Suprapubic skin (tissue), 4 donors: ENCODE data around the gene PDILT.
"Not testable (repeated sequence)": the region's sequence is repeated elsewhere in the genome, so short reads cannot be mapped to it uniquely, and the experiment has no call there.

Experiments
- EP300 ChIP-seq: sonication (generic); formaldehyde crosslinking; IDR thresholded peaks from one replicate; pipeline ENCODE4 v1.6.1; 2017; ENCODE audit warnings: antibody characterized with exemption
- POLR2A ChIP-seq, 2 donors: fragments of 450-650 bp; IDR thresholded peaks; one replicate each; pipeline ENCODE4 v1.6.1; 2017; ENCODE audit warnings: antibody characterized with exemption in 2 of 2, mild to moderate bottlenecking in 2 of 2, moderate library complexity in 2 of 2
- POLR2AphosphoS5 ChIP-seq, 3 donors: sonication (generic); formaldehyde crosslinking; IDR thresholded peaks; one replicate each; pipeline ENCODE4 v1.6.1; 2017; ENCODE audit warnings: antibody characterized with exemption in 3 of 3

- not testable (repeated sequence) for TF ChIP-seq POLR2AphosphoS5 (IDR thresholded peaks at IDR 0.05); POLR2A (IDR thresholded peaks at IDR 0.05); EP300
Observed at GRCh38 chr16:20430480-20430879, 25.9 kb upstream of the PDILT start.
